HG02610 (cell line): Measurements from ENCODE around the gene ZNF552.

ENCODE experiments used
- ATAC-seq: cut with Tn5 transposase; IDR thresholded peaks from one replicate; pipeline ENCODE4 v1.9.1; 2021; ENCODE audit warnings: mild to moderate bottlenecking, moderate library complexity; ENCODE audit not compliant: unreplicated experiment

The ZNF552 gene

GRCh38 chr19:57779220-57779845 lies 35.4 kb downstream of the ZNF552 start:
- no peak for ATAC-seq

- ATAC-seq, result no peak
Measured at GRCh38 chr19:57778336-57778735, 36.4 kb downstream of the ZNF552 start.

DNA sequence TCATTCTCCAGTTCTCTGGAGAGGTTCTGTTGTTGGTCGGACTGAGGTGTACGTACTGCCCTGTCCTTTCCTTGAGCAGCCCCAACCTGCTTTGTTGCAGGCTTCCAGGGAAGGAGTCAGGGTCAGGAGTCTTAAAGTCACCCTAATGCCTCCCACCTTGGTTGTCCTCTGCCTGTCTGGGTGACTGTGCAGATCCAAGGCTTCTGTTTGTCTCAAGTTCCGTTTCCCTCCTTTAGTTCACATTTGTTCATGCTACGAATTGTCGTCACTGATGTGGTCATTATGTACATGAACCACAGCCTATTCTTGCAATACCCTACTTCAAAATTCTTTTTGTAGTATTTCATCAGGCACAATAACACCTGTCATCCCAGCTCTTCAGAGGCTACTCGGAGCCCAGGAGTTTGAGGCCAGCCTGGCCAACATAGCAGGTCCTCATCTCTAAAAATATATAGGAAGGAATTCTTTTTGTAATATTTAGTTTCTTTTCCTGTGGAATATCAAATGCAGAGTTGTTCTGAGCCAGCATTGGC lies 37.9 kb downstream of the ZNF552 start:
- no peak for ATAC-seq

DNA sequence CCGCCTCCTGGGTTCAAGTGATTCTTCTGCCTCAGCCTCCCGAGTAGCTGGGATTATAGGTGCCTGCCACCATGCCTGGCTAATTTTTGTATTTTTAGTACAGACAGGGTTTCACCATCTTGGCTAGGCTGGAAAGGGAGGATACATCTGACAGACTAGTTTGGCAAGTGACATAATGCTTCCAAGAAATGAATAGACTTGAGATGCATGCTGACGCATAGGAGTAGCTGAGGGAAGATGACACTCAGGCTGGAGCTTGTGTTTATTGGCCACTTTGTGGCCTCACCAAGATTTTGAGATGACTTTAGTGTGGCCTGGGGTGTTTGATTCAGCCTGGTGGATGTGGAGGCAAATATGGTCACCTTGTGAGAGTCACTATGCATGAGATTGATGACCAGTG lies 41.2 kb downstream of the ZNF552 start:
- ATAC-seq, result no peak

GRCh38 chr19:57771417-57771816 lies 43.3 kb downstream of the ZNF552 start:
- no peak for ATAC-seq

GRCh38 chr19:57769345-57770131 lies 45.2 kb downstream of the ZNF552 start, which contains the start of gene ZNF586:
Gene ZNF586, plus strand, starts transcription at chr19:57769676. Its CDS starts 167 bp downstream, at chr19:57769843.
- ATAC-seq, result peak; percentile 95

DNA sequence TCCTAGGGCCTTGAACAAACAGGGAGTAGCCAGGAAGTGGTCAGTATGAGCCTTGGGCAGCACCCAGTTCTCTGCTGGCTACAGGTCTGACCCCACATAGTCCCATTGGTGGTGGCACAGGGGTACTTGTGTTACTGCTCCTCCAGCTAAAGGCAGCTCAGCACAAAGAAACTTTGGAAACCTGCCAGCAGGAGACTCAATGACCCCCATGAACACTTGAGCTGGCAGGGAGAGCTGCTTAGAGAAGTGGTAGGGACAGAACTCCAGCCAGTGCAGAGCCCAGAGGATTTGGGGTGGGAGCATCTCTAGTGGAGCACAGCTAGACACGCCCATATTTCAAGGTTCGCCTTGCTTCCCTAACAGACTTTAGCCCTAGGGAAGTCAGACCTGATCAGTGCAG lies 55.6 kb downstream of the ZNF552 start:
- ATAC-seq, result no peak

DNA sequence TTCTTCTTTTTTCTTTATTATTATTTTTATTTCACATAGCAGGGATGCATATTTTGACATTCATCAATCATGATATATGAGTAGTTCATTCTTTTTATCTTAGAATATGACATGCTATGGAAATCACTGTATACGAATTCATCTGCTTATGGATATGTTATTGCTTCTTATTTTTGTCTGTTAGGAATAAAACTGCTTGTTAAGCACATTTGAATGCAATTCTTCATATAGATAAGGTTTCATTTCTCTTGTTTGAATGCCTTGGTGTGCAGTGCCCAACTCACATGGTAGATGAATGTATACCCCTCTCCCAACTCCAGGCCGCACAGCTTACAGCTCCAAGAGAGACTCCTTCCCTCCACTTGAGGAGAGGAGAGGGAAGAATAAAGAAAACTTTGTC lies 56.8 kb downstream of the ZNF552 start:
- no peak for ATAC-seq
